Fibroblast of the aortic adventitia (primary cell): ENCODE results near the gene GPC6. TPM values are rescaled to one million over a fixed set of nuclear protein-coding genes. Genes with fewer than 3 reads are reported as not detected.
"Not testable (repeated sequence)": the region's sequence is repeated elsewhere in the genome, so short reads cannot be mapped to it uniquely, and the experiment has no call there.

Experiments
- DNase-seq: peaks from one replicate; pipeline ENCODE4 v3.0.0-alpha.2; 2010; ENCODE audit warnings: low read depth
- H3K4me3 ChIP-seq: 2 replicates; pipeline ENCODE4 v1.5.1; 2011; ENCODE audit warnings: low read depth, mild to moderate bottlenecking, control low read depth, low read length, moderate library complexity
- total RNA-seq: library from RNA; depleted of rRNA; stranded (reverse); fragments of >200 nt; gene quantifications from 2 replicates; pipeline ENCODE4 v1.2.3, GENCODE V29; 2012; ENCODE audit warnings: low replicate concordance
- TF ChIP-seq, protein P1 (sequence below): IDR thresholded peaks from 2 replicates; pipeline ENCODE4 v1.5.1; 2011; ENCODE audit warnings: mild to moderate bottlenecking, low read length, control low read depth, inconsistent platforms; ENCODE audit not compliant: insufficient read depth

Gene GPC6
- total RNA-seq, 1 donor: 92.6 TPM

DNA sequence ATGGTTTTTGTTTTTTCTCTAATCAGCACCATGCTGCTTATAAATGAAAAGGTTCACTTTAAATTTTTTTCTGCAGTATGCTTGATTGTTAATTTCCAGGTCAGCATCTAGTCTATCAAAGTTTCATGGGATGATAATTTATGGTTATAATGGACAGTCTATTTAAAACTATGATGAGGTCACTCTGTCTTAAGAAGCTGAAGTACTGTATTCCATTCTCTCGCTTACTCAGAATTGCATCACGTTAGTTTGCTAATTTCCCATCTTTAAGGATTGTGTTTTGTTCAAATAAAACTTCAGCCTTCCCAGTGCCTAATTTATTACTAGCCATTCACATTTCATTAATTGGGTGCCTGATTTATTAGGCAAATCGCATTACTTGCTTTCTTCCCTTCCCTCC lies 94.3 kb downstream of the GPC6 start:
- peak; percentile 74 for DNase-seq
- H3K4me3 ChIP-seq: no peak overlapping the region
- TF ChIP-seq, protein P1, sequence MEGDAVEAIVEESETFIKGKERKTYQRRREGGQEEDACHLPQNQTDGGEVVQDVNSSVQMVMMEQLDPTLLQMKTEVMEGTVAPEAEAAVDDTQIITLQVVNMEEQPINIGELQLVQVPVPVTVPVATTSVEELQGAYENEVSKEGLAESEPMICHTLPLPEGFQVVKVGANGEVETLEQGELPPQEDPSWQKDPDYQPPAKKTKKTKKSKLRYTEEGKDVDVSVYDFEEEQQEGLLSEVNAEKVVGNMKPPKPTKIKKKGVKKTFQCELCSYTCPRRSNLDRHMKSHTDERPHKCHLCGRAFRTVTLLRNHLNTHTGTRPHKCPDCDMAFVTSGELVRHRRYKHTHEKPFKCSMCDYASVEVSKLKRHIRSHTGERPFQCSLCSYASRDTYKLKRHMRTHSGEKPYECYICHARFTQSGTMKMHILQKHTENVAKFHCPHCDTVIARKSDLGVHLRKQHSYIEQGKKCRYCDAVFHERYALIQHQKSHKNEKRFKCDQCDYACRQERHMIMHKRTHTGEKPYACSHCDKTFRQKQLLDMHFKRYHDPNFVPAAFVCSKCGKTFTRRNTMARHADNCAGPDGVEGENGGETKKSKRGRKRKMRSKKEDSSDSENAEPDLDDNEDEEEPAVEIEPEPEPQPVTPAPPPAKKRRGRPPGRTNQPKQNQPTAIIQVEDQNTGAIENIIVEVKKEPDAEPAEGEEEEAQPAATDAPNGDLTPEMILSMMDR: no peak

DNA sequence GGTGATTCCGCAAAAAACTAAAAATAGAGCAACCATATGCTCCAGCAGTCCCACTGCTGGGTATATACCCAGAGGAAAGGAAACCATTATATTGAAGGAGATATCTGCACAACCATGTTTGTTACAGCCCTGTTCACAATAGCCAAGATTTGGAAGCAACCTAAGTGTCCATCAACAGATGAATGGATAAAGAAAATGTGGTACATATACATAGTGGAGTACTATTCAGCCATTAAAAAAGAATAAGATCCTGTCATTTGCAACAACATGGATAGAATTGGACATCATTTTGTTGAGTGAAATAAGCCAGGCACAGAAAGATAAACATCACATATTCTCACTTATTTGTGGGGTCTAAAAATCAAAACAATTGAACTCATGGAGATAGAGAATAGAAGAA lies 97.3 kb downstream of the GPC6 start:
- not testable (repeated sequence) for DNase-seq

DNA sequence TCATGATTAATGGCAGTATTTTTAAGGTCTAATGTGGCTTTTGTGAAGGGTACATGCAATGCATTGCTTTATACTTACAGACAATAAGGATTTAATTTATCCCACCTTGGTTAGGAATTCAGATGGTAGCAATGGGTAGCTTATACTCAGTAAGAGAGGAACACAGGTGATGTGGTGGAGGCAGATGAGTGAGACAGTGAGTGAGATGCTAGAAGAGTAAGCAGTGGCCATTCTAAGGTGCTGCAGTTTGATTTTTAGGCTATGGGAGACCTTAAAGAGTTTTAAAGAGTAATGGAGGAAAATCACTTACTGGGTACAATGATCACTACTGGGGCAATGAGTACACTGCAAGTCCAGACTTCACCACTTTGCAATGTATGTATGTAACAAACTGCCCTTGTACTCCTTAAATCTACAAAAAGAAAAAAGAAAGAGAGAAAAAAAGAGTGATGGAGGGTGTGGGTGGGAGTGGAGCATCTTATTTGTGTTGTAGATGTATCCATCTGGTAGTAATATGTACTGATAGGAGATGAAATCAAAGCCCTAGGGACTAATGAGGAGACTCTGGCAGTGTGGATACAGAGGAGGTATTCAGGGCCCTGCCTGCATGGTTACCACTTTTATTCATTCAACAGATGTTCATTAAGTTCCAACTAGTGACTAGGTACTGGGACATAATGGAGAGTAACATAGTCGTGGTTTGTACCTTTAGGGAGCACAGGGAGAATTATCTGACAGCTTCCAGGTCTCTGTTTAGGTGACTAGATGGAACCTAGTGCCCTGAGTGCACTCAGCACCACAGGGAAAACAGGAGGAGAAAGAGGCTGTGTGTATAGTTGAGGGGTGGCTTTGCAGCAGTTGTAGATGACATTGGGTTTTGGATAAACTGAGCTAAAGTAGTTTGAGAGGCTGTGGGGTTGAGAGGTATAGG lies 99.0 kb downstream of the GPC6 start:
- no peak for DNase-seq
- TF ChIP-seq, protein P1: no peak
- H3K4me3 ChIP-seq: no peak overlapping the region

More for the DNA sequence above, 97.3 kb downstream of the GPC6 start:
- H3K4me3 ChIP-seq: not testable (repeated sequence)

DNA sequence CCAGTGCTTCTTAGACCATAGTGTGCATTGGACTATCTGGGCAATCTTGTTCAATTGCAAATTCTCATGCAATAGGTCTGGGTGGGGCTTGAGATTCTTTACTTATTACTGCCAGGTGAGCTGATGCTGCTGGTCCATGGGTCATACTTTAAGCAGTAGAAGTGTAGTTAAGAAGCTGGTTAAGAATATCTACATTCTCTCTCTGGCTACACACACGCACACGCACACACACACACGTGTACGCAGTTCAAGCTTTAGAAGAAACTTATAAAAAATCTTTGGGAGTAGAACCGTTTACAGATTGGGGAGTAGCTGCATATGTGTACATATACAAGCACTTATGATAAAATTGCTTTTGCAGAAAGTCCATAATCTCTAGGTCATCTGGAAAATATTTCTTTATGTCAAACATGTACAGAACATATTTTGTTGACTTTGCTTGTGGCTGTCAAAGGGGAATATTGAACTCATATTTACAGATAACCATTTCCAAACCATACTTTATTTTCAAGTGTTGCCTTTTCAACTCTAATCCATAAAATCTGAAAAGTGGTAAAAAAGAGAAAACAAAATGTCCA lies 99.7 kb downstream of the GPC6 start:
- no peak for DNase-seq
- no peak overlapping the region for H3K4me3 ChIP-seq
- TF ChIP-seq, protein P1: no peak

DNA sequence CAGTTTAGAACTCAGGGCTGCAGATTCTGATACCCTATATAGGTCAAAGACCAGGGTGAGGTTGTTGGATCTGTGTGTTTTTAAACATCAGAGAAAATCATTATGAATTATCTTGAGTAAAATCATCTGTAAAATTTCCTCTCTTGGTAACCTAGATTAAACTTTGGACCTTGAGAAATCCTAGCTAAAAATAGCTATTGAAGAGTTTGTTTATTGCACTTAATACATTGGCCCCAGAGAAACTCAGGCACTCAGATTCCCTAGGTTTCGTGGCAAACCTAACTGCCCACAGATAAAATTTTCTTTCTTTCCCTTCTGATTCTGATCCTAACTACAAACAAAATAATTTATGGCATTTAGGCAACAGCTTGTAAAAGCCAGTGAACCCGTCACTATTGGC lies 102.3 kb downstream of the GPC6 start:
- TF ChIP-seq, protein P1: no peak
- no peak overlapping the region for H3K4me3 ChIP-seq
- DNase-seq: peak; percentile 17

DNA sequence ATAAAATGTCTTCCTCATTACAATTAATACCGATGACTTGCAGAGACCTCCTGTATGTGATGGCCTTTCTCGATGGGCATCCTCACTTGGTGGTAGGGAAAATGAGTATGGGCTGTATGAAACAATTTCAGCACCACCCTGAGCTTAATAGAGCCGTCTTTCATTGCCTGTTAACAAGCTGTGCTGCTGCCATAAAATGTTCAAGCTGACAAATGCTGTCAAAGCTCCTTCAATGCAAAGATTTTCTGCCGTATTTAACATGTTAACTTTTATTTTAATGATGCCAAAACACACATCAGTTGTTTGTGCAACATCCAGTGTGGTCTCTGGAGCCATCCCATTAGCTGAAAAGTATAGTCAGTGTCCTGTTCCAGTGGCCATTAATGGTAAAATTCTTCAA lies 110.1 kb downstream of the GPC6 start:
- H3K4me3 ChIP-seq: no peak overlapping the region
- TF ChIP-seq, protein P1: no peak
- no peak for DNase-seq

DNA sequence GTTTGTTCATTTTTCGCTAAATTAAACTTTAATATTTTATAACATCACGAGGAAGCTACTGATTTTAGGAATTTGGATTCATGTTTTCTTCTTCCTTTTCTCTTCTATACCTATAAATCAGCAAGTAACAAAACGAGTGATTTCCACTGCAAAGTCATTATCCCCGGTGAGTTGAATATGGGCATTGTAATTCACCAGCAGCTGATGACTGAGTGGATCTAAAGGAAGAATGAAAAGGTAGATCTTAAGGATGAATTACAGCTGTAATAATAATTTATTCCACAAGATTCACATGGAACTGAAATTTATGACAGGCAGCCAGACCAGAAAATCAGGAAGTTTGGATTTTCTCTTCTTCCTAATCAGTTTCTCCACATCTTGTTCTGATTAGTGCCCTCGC lies 111.4 kb downstream of the GPC6 start:
- no peak for DNase-seq
- H3K4me3 ChIP-seq: no peak overlapping the region
- TF ChIP-seq, protein P1: no peak
